Mucosa of gallbladder (tissue), 1 donor: ENCODE results near the gene RASIP1. TPM values are rescaled to one million over a fixed set of nuclear protein-coding genes. Genes with fewer than 3 reads are reported as not detected.
A peak's percentile ranks its signal among the peaks of the same experiment; 100 is the strongest.

ENCODE experiments used
- DNase-seq: peaks from one replicate; pipeline ENCODE4 v3.0.0-alpha.2; 2020; ENCODE audit warnings: low spot score
- total RNA-seq: library from RNA; stranded (reverse); gene quantifications from one replicate; pipeline ENCODE4 v1.2.1, GENCODE V29; 2021
- donor health status: DM: no; HTN: no; CAD: no.

The RASIP1 gene
- total RNA-seq, 1 donor from 2014 or later, result 13.1 TPM

DNA sequence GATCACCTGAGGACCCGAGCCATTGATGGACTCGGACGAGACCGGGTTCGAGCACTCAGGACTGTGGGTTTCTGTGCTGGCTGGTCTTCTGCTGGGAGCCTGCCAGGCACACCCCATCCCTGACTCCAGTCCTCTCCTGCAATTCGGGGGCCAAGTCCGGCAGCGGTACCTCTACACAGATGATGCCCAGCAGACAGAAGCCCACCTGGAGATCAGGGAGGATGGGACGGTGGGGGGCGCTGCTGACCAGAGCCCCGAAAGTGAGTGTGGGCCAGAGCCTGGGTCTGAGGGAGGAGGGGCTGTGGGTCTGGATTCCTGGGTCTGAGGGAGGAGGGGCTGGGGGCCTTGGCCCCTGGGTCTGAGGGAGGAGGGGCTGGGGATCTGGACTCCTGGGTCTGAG is 15.8 kb upstream of the RASIP1 start:
- DNase-seq, result no peak

DNA sequence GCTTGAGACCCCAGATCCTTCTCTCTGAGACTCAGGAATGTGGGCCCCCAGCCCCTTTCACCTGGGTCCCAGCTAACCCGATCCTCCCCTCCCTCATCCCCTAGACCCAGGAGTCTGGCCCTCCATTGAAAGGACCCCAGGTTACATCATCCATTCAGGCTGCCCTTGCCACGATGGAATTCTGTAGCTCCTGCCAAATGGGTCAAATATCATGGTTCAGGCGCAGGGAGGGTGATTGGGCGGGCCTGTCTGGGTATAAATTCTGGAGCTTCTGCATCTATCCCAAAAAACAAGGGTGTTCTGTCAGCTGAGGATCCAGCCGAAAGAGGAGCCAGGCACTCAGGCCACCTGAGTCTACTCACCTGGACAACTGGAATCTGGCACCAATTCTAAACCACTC is 15.4 kb upstream of the RASIP1 start:
- DNase-seq, result no peak

DNA sequence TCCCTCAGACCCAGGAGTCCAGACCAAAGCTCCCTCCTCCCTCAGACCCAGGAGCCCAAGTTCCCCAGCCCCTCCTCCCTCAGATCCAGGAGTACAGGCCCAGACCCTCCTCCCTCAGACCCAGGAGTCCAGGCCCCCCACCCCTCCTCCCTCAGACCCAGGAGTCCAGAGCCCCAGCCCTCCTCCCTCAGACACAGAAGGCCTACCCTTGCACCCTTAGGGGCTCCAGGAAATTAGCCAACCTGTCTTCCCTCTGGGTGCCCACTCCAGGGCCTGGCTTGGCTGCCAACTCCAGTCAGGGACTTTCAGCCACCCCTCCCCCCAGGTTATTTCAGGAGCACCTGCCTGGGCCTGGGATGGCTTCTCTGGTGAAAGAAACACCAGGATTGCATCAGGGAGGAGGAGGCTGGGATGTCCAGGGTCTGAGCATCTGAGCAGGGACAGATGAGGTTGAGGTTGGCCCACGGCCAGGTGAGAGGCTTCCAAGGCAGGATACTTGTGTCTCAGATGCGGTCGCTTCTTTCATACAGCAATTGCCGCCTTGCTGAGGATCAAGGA is 14.8 kb upstream of the RASIP1 start, which contains the start of gene FGF21:
Gene FGF21, plus strand, starts transcription at position 441 of the 558 bp plus-strand sequence. CDS start 713 bp downstream, outside the sequence.
- no peak for DNase-seq

DNA sequence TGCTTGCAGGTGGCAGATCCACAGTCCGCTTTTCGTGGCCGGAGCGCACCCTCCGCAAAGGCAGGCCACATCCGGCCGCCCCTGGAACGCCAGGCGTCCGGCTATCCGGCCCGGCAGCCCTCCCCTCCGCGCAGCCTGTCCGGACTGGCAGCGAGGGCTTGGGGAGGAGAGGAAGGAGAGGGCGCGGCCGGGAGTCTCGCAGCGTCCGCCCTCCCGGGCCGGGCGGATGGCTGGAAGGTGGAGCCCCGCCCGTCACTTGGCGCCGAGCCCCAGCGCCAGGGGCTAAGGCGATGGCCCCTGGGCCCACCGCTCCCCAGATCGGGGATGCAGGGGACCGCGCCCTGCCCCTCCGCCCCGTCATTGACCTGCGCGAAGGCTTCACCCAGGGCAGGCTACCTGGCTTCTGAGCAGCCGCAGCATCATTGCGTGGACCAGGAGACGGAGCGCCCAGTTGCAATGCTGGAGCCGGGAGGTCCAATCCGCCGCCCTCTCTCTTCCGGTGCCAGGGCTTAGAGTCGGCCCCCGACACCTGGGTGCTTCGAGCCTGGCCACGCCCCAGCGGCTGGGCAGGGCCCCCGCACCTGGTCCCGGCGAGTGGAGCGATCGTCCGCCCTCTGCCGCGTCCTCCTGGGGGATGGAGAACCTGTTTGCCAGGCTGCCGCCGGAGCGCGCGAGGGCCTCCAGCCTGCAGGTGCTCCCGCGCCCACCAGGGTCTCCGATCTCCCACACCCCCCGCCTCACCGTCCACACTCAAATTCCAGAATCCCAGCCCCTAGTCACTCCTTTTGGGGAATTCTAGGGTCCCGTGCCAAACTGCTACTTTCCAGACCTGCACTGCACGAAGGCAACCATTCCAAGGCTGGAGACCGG is 12.3 kb upstream of the RASIP1 start, which contains the start of gene FUT1:
Gene FUT1, minus strand, starts transcription at position 146 of the 870 bp plus-strand sequence. CDS start 1,360 bp downstream, outside the sequence.
- peak; percentile 41 for DNase-seq

DNA sequence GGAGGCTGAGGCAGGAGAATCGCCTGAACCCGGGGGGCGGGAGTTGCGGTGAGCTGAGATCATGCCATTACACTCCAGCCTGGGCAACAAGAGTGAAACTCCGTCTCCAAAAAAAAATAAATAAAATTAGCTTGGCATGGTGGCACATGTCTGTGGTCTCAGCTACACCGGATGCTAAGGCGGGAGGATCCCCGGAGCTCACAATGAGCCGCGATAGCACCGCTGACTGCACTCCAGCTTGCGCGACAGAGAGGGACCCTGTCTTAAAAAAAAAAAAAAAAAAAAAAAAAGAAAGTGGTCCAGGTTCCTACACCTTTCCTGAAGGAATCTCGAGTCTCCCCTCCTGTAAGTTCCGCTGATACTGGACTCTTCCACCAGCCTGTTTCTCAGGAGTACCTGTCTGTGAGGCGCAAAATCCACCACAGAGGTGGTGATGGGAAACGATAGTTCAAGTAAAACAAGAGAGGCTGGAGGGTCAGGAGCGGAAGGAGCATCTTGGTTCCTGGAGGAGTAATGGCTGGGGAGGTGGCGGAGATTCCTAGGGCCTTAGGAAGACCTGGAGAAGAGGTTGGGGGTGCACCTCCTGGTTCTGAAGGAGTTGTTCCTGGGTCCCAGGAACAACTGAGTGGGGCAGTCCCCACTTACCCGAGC is 11.6 kb upstream of the RASIP1 start:
- DNase-seq, result no peak

DNA sequence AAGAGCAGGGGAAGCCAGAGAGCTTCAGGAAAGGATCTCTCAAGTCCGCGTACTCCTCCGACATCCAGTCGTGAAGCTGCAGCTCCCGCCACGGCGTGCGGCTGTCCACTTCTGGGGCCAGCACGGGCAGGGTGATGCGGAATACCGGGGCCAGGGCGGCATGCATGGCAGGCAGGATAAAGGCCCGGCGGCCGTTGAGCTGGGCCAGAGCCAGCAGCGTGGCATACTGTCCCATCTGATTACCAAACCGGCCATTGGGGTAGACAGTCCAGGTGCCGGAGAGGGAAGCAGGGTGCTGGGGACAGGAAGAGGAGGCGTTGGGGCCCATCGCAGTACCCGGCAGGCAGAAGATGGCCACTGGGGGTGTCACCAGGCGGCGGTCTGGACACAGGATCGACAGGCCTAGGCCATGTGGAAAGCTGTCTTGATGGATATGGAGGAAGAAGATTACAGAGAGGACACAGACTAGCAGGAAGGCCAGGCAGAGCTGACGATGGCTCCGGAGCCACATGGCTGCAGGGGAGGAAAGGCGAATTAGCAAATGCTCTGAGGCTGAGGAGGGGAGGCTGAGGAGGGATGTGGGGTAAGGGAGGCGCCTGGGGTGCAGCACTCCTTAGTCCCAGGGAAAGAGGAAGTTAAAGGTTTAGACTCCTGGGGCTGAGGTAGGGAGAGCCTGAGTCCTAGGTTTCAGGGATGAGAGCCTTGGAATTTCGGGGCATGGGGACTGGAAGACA is 10.5 kb upstream of the RASIP1 start:
- no peak for DNase-seq

DNA sequence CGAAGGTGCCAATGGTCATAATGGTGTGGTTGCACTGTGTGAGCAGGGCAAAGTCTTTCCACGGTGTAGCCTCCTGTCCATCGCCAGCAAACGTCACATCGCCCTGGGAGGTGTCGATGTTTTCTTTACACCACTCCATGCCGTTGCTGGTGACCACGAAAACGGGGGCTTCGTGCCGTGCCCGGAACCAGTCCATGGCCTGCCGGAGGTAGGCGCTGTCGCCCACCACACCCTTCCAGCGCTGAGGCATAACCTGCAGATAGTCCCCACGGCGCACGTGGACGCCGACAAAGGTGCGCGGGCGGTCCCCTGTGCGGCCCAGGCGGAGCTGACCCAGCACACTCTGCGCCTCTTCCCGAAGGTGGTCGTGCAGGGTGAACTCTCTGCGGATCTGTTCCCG is 9.9 kb upstream of the RASIP1 start:
- no peak for DNase-seq

DNA sequence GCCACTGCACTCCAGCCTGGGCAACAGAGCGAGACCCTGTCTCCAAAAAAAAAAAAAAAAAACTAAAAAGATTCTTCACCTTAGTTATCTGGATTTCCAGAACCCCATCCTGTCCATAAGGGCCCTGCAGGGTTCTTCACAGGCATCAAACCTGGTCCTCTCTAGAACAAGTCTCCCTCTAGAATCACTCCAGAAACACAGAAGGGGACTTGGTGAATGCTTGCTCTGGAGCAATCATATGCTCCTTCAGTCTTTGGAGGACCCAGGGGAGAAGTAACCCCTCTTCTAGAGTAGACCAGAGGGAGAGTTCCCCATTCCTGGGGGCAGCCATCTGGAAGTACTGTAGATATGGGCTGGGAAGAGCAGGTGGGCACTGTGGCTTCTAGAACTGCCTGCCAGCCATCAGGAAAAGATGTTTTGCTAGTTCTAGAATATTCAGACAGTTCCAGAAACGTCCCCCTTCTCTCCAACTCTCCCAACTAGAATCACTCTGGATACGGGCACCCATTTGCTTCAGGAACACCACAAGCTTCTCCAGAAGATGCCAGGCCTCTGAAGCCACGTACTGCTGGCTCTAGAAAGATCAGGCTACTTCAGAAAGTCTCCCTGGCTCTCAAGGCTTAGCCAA is 9.3 kb upstream of the RASIP1 start:
- DNase-seq, result no peak

DNA sequence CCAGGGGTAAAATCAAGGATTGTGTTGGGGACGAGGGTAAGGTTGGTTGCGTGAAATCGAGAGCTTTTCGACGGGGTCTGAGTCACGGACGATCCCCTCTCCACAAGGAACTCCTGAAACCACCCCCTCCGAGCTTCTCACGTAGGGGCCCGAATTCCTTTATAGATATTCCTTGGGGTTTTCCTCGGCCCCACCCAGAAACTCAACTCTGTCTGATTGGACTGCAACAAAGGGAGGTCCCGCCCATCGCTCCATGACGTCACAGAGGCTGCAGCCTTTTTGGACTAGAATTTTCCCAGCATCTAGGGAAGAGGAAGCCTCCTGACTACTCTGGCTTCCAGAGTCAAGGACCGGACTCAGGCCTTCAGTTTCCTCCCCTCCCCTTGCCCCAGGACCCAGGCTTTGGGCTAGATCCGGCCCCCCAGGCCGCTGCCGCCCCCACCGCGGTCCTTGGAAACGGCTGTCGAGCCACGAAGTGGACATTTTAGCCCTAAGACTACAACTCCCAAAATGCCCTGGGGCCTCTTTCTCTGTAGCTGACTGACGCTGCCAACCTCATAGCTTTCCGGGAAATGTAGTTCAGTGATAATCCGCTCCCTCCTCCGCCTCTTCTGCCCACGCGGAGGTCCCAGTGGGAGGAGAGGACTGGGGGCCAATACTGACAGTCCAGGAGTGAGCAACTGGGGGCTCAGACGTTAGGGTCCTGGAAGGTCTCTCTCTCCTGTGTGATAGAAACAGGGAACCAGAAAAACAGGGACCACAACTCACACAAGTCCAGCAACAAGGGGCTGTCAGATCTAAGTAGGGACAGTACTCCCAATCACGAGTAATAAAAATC is 6.5 kb upstream of the RASIP1 start, which contains the start of gene IZUMO1:
Gene IZUMO1, minus strand, starts transcription at position 172 of the 838 bp plus-strand sequence. CDS start 1,050 bp downstream, outside the sequence.
- peak; percentile 77 for DNase-seq

DNA sequence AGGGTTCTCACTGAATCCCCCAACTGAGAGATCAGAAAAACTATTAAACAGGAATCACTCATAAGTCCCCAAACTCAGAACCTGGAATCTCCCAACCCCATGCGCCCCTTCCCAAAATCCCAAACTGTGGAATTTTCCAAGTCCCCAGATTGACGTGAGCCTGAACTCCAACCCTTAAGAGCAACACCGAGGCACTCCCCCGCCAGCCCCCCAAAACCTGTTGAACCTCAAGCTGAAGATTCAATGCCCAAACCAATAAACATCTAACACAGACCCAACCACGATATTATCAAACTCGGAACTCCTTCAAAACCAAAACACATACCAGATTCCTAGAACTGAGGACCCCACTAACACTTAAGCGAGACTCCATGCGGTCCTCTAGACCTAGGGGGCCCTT is 5.7 kb upstream of the RASIP1 start:
- no peak for DNase-seq

DNA sequence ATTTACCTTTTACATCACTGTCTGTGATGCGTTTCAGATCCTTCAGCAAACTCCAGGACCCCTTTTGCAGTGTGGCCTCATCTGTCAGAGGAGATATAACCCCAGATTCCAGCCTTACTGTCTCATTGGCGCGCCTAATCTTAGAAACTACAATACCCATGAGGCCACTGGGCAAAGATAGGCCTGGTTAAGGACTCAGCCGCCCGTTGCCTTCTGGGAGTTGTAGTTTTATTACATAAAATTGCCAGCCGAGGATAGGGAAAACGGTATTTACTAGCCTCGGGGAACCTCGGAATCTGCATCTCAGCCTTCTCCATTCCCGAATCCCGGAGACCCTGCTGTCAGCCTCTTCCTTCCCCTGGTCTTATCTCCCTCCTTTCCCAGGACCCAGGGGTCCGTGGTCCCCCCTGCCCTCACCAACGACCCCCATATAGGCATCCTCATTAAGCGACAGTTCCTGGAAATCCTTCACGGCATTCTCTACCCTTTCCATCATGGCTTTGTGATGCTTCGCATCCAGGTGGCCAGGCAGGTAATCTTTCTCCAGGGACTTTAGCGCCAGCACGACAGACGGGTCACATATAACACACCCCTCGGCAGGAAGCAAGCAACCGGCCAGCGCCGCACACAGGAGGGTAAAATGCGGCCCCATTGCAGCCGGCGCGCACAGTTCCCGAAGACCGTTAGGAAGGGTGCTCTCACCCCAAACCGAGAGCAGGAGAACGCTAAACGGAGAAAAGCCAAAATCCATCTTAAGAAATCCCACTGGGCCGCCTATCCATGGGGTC is 5.0 kb upstream of the RASIP1 start:
- peak; percentile 61 for DNase-seq

DNA sequence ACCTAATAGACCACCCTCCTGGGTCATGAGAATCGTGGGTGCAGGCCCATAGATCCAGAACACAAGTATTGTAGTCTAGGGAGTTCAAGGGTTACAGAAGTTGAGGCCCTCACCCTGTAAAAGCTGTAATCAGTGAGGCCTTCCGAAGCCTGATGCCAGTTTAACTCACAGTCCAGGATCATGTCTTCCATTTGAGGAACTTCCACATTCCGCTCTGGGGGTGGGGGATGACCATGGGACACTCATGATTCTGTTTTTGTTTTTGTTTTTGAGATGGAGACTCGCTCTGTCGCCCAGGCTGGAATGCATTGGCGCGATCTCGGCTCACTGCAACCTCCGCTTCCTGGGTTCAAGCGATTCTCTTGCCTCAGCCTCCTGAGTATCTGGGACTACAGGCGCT is 1.7 kb upstream of the RASIP1 start:
- DNase-seq, result no peak

DNA sequence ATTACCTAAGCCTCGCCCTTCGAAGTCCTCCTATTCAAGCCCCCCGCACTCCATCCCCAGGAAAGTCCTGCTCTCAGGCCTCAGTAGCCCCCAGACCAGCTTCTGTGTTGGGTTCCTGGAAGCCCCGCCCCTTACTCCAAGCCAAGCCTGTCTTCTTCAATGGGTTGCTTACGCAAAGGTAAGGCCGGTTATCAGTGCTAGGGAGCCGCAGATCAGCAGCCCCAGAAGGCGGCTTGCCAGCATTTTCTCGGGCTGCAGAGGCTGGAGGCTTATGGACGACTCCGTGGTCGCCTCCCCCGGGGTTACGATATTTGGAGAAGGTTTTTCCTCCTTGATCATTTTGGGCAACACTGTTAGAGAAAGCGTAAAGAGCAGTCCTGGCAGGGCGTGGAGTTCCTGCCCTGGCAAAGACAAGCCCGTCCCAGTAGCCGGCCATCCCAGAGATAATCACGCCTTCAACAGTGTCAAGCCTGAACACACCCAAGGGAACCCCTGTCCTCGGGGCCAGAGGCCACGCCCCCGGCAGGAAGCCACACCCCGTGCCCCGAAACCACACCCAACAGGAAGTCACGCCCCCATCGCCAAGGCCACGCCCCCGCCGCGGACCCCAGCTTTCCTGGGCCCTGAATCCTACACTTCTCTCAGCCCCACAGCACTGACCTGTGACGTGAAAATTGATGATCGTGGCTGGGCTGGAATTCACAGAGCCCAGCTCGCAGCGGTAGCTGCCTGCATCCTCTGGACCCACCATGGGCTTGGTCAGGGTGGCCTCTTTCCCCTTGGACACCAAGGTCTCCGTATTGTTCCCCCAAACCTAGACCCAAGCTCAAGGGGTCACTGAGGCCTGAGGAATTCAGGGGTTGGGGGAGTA is 954 bp upstream of the RASIP1 start:
- no peak for DNase-seq

DNA sequence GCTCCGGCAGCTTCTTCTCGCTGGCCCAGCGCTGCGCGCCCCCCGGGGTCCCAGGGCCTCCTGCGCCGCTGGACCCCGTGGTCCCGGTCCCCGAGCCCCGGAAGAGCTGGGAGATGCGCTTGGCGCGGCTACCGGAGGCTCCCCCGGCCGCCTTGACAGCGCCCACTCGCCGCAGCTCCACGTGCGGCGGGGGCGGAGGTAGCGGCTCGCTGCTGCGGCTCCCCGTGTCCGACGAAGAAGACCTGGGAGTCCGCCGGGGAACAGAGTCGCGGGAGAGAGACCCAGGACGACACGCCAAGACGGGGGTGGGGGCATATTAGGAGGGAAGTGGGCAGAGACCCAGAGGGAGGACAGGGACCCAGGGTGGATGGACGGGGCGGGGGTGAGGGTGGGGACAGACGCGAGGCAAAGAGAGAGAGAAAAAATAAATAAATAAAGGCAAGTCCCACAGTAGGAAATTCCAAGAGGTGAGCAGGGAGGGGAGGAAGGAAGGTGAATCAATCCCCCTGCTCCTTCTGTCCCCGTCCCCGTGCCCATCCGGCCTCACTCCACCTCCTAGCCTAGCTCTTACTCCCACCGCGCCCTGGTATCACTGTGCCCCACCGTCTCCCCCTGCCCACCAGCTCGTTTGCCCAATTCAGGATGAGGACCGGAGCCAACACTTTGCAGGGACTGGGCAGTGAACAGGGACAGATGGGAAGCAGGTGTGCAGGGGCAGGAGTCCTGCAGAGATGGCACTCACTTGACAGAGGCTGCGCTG is 826 bp downstream of the RASIP1 start:
- DNase-seq, result no peak

DNA sequence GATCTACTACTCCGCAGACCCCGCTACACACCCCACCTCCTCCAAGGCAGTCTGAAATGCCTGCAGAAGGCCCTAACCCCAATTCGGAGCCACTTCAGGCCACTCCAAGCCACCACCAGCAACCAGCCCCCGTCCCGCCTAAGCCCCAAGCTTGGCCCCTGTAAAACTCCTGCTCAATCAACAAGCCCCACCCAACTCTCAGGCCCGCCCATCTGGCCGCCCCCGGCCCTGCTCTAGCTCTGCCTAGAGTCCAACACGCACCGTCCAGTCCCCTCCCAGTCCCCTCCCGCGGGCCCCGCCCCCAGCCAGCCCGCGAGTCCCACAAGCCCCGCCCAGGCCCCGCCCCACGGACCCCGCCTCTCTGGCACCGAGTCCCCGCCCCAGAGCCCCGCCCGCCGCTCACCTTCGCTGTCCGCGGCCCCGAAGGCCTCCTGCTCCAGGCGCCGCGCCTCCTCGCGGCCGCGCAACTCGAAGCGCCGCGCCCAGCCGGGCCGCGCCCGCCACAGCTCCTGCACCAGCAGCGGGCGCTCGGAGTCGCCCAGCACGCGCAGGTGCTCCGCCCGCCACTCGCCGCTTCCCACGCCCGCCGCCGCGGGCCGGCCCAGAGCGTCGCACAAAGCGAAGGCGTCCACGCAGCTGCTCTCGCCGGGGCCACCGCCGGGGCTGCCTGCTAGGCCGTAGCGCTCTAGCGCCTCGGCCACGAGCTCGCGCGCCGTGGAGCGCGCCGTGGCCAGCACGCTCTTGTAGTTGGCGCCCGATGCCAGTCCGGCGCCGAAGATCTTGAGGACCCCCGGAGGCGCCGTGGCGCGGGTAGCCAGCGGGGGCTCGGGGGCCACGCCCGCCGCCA is 1.6 kb downstream of the RASIP1 start:
- DNase-seq, result peak; percentile 94

DNA sequence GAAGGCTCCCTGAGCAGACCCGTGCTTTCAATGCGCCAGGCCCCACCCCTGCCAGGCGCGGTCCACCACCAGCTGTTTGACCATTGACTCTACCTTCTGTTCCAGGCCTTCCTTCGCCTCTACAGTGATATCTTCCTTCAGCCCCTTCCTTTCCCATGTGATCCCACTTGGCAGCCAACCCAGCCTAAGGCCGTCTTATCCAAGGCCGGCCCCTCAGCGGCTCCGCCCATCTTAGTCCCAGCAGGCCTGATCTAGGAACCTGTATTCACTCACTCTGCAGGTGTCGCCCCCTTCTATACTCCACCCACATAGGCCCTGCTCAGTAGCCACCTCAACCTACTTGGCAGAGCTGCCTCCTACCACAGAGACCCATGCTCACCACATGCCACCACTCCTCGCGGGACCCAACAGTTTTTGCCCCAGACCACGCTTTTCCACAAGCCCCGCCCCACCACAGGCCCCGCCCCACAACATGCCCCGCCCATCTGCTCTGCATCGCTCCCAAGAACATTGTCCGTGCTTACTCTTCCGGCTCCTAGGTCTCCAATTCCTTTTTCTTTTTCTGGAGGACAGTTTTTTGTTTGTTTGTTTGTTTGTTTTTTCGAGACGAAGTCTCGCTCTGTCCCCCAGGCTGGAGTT is 2.9 kb downstream of the RASIP1 start:
- no peak for DNase-seq
